ENCODE results near the gene VPS25. TPM values are rescaled to one million over a fixed set of nuclear protein-coding genes. Genes with fewer than 3 reads are reported as not detected.

VPS25 gene
- polyA plus RNA-seq, 1 donor from 2014 or later = 133 TPM

DNA sequence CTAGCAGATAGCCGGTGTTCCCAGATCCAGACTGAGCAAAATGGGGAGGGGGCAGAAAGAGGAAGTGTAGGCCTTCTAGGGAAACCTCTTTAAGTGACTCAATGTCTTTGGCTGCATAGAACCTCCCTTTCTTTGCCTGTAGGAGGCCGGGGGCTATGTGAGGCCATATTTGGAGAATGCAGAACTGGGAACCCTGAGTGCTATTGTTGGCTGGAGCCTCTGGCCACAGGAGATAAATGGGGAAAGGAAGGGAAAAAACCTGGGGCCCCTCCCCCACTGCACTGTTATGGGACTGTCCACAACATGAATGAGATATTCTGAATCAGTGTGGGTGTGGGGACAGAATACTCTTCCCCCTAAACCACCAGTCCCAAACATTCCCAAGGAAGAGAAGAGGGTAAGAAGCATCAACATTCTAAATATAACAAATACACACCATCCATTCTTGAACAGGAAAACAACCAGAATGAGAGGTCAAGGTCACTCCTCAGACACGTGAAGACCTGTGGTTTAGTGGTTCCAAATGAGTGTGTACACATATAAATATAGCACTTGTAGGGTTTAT, 2.4 kb downstream of the VPS25 start:
- H3K36me3 ChIP-seq (ENCODE audit: insufficient read depth, low read length) = no peaks in the 10 kb centered on the region
- no peak overlapping the region for H2AFZ ChIP-seq (ENCODE audit: low read depth, low read length)
- no peaks in the 10 kb centered on the region for H3K9me2 ChIP-seq (ENCODE audit: insufficient read depth, low read length)
- H4K20me1 ChIP-seq (ENCODE audit: insufficient read depth) = no peaks in the 10 kb centered on the region
- no peak overlapping the region for H3K27ac ChIP-seq (ENCODE audit: low read length)
- H3K9ac ChIP-seq (ENCODE audit: low read length) = no peak overlapping the region
- TF ChIP-seq RAD21 (conservative IDR thresholded peaks at IDR 0.05) = no peak
- no peak for TF ChIP-seq EZH2 (IDR thresholded peaks at IDR 0.05; ENCODE audit: borderline replicate concordance, insufficient read depth, low read length, poor library complexity, severe bottlenecking)
- no peak for TF ChIP-seq POLR2AphosphoS5 (IDR thresholded peaks at IDR 0.05)
- TF ChIP-seq, protein P1, sequence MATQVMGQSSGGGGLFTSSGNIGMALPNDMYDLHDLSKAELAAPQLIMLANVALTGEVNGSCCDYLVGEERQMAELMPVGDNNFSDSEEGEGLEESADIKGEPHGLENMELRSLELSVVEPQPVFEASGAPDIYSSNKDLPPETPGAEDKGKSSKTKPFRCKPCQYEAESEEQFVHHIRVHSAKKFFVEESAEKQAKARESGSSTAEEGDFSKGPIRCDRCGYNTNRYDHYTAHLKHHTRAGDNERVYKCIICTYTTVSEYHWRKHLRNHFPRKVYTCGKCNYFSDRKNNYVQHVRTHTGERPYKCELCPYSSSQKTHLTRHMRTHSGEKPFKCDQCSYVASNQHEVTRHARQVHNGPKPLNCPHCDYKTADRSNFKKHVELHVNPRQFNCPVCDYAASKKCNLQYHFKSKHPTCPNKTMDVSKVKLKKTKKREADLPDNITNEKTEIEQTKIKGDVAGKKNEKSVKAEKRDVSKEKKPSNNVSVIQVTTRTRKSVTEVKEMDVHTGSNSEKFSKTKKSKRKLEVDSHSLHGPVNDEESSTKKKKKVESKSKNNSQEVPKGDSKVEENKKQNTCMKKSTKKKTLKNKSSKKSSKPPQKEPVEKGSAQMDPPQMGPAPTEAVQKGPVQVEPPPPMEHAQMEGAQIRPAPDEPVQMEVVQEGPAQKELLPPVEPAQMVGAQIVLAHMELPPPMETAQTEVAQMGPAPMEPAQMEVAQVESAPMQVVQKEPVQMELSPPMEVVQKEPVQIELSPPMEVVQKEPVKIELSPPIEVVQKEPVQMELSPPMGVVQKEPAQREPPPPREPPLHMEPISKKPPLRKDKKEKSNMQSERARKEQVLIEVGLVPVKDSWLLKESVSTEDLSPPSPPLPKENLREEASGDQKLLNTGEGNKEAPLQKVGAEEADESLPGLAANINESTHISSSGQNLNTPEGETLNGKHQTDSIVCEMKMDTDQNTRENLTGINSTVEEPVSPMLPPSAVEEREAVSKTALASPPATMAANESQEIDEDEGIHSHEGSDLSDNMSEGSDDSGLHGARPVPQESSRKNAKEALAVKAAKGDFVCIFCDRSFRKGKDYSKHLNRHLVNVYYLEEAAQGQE (IDR thresholded peaks at IDR 0.05; ENCODE audit: borderline replicate concordance) = no peak
- no peak for TF ChIP-seq SMC3 (conservative IDR thresholded peaks at IDR 0.05; ENCODE audit: poor library complexity)
- TF ChIP-seq, protein P2, sequence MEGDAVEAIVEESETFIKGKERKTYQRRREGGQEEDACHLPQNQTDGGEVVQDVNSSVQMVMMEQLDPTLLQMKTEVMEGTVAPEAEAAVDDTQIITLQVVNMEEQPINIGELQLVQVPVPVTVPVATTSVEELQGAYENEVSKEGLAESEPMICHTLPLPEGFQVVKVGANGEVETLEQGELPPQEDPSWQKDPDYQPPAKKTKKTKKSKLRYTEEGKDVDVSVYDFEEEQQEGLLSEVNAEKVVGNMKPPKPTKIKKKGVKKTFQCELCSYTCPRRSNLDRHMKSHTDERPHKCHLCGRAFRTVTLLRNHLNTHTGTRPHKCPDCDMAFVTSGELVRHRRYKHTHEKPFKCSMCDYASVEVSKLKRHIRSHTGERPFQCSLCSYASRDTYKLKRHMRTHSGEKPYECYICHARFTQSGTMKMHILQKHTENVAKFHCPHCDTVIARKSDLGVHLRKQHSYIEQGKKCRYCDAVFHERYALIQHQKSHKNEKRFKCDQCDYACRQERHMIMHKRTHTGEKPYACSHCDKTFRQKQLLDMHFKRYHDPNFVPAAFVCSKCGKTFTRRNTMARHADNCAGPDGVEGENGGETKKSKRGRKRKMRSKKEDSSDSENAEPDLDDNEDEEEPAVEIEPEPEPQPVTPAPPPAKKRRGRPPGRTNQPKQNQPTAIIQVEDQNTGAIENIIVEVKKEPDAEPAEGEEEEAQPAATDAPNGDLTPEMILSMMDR (IDR thresholded peaks at IDR 0.05; ENCODE audit: poor library complexity, severe bottlenecking) = no peak
- no peak for TF ChIP-seq TAF1 (IDR thresholded peaks at IDR 0.05; ENCODE audit: low read depth)
- TF ChIP-seq MXI1 (conservative IDR thresholded peaks at IDR 0.05; ENCODE audit: poor library complexity, severe bottlenecking) = no peak
- TF ChIP-seq EP300 (conservative IDR thresholded peaks at IDR 0.05; ENCODE audit: poor library complexity, severe bottlenecking) = no peak
- peaks cover 8% of the 10 kb centered on the region for H3K27me3 ChIP-seq (ENCODE audit: insufficient read depth, low read depth, low read length)
- H3K4me2 ChIP-seq (ENCODE audit: low read length) = no peak overlapping the region
- H3K79me2 ChIP-seq (replicated peaks; ENCODE audit: insufficient read depth, low read length) = no peaks in the 10 kb centered on the region
- no peaks in the 10 kb centered on the region for H3K9me3 ChIP-seq (ENCODE audit: low read length)
- no peaks in the 10 kb centered on the region for H3F3A ChIP-seq (ENCODE audit: insufficient read depth, low read length, poor library complexity, severe bottlenecking)
- no peak overlapping the region for H3K4me3 ChIP-seq (ENCODE audit: low read length)

DNA sequence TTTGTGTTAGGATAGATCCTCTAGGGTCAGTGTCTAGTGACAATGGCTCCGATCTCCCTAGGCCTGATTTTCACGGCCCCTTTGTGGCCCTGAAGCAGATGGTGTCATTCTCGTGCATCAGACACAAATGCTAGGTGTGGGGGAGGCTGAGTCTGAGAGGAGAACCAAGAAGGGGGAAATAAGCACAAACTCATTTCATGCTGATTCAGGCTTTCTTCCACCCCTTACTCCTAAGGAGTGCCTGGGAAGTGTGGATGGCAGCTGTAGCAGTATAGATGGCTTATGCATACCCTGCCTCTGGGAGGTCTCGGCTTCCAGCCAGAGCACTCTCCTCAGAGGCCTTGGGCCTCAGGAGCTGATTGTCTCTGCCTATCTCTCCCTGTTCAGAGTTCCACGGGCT, 5.3 kb downstream of the VPS25 start:
- no peaks in the 10 kb centered on the region for H3K9me2 ChIP-seq (ENCODE audit: insufficient read depth, low read length)
- H3K9me3 ChIP-seq (ENCODE audit: low read length) = no peaks in the 10 kb centered on the region
- H3F3A ChIP-seq (ENCODE audit: insufficient read depth, low read length, poor library complexity, severe bottlenecking) = no peaks in the 10 kb centered on the region
- peaks cover 31% of the 10 kb centered on the region for H3K27me3 ChIP-seq (ENCODE audit: insufficient read depth, low read depth, low read length)
- H3K9ac ChIP-seq (ENCODE audit: low read length) = no peak overlapping the region
- no peaks in the 10 kb centered on the region for H3K36me3 ChIP-seq (ENCODE audit: insufficient read depth, low read length)
- no peak overlapping the region for H3K4me2 ChIP-seq (ENCODE audit: low read length)
- H3K27ac ChIP-seq (ENCODE audit: low read length) = no peak overlapping the region
- TF ChIP-seq, protein P2 (IDR thresholded peaks at IDR 0.05; ENCODE audit: poor library complexity, severe bottlenecking) = no peak
- TF ChIP-seq RAD21 (conservative IDR thresholded peaks at IDR 0.05) = no peak
- no peak for TF ChIP-seq EZH2 (IDR thresholded peaks at IDR 0.05; ENCODE audit: borderline replicate concordance, insufficient read depth, low read length, poor library complexity, severe bottlenecking)
- TF ChIP-seq, protein P1 (IDR thresholded peaks at IDR 0.05; ENCODE audit: borderline replicate concordance) = no peak
- no peak for TF ChIP-seq SMC3 (conservative IDR thresholded peaks at IDR 0.05; ENCODE audit: poor library complexity)
- no peak for TF ChIP-seq POLR2AphosphoS5 (IDR thresholded peaks at IDR 0.05)
- no peak for TF ChIP-seq TAF1 (IDR thresholded peaks at IDR 0.05; ENCODE audit: low read depth)
- TF ChIP-seq EP300 (conservative IDR thresholded peaks at IDR 0.05; ENCODE audit: poor library complexity, severe bottlenecking) = no peak
- no peak for TF ChIP-seq MXI1 (conservative IDR thresholded peaks at IDR 0.05; ENCODE audit: poor library complexity, severe bottlenecking)
- no peak overlapping the region for H3K4me3 ChIP-seq (ENCODE audit: low read length)
- no peaks in the 10 kb centered on the region for H3K79me2 ChIP-seq (replicated peaks; ENCODE audit: insufficient read depth, low read length)
- no peak overlapping the region for H2AFZ ChIP-seq (ENCODE audit: low read depth, low read length)
- H4K20me1 ChIP-seq (ENCODE audit: insufficient read depth) = no peaks in the 10 kb centered on the region
